GM23338 (cell line): ENCODE measurements around the gene SORL1. TPM values are rescaled to one million over a fixed set of nuclear protein-coding genes. Genes with fewer than 3 reads are reported as not detected.

Experiments used
- ATAC-seq: fragments of 200-7000 bp; cut with Tn5 transposase; 3 replicates; pipeline ENCODE4 v1.9.1; 2020
- DNase-seq: peaks from one replicate; pipeline ENCODE4 v3.0.0-alpha.2; 2015; ENCODE audit warnings: low spot score
- H2AFZ ChIP-seq: fragments of 200-600 bp; sonication (generic); 2 replicates; pipeline ENCODE4 v1.8.0; 2016; ENCODE audit warnings: antibody characterized with exemption, mild to moderate bottlenecking, moderate library complexity
- H3F3A ChIP-seq: fragments of 200-600 bp; sonication (generic); replicated peaks from 2 replicates; pipeline ENCODE4 v1.8.0; 2017; ENCODE audit warnings: antibody characterized with exemption, mixed run types, low read depth
- H3K27ac ChIP-seq: fragments of 200-600 bp; sonication (generic); 2 replicates; pipeline ENCODE4 v1.6.1; 2016; ENCODE audit warnings: low read depth
- H3K27me3 ChIP-seq: fragments of 200-600 bp; sonication (generic); 2 replicates; pipeline ENCODE4 v1.8.0; 2016; ENCODE audit warnings: mild to moderate bottlenecking, mixed run types, moderate library complexity; ENCODE audit not compliant: insufficient read depth
- H3K36me3 ChIP-seq: fragments of 200-600 bp; sonication (generic); 2 replicates; pipeline ENCODE4 v1.8.0; 2016; ENCODE audit warnings: mild to moderate bottlenecking; ENCODE audit not compliant: insufficient read depth
- H3K4me1 ChIP-seq: fragments of 200-600 bp; sonication (generic); 2 replicates; pipeline ENCODE4 v1.8.0; 2016; ENCODE audit warnings: mild to moderate bottlenecking, moderate library complexity; ENCODE audit not compliant: insufficient read depth
- H3K4me2 ChIP-seq: fragments of 200-600 bp; sonication (generic); 2 replicates; pipeline ENCODE4 v1.7.1; 2017; ENCODE audit warnings: mixed run types
- H3K4me3 ChIP-seq: fragments of 200-600 bp; sonication (generic); 2 replicates; pipeline ENCODE4 v1.6.1; 2016; ENCODE audit warnings: mixed run types
- H3K79me2 ChIP-seq: fragments of 200-600 bp; sonication (generic); replicated peaks from 2 replicates; pipeline ENCODE4 v1.8.0; 2017; ENCODE audit warnings: mild to moderate bottlenecking; ENCODE audit not compliant: insufficient read depth
- H3K9me2 ChIP-seq: fragments of 200-600 bp; sonication (generic); 2 replicates; pipeline ENCODE4 v1.8.0; 2017; ENCODE audit not compliant: insufficient read depth
- H4K20me1 ChIP-seq: fragments of 200-600 bp; sonication (generic); replicated peaks from 2 replicates; pipeline ENCODE4 v1.8.0; 2017; ENCODE audit warnings: mild to moderate bottlenecking; ENCODE audit not compliant: insufficient read depth
- H3K27ac Mint-ChIP-seq: 2 replicates; pipeline ENCODE4 v1.8.0; 2020; ENCODE audit warnings: inconsistent platforms, mild to moderate bottlenecking, moderate library complexity, mixed read lengths
- H3K27me3 Mint-ChIP-seq: 3 replicates; pipeline ENCODE4 v1.8.0; 2022; ENCODE audit warnings: low read depth, mild to moderate bottlenecking, moderate library complexity, mixed read lengths, inconsistent platforms; ENCODE audit not compliant: insufficient read depth, poor library complexity
- H3K36me3 Mint-ChIP-seq: 3 replicates; pipeline ENCODE4 v1.8.0; 2021; ENCODE audit warnings: low read depth, mild to moderate bottlenecking, inconsistent platforms, moderate library complexity, mixed read lengths
- H3K4me1 Mint-ChIP-seq: 3 replicates; pipeline ENCODE4 v1.8.0; 2020; ENCODE audit warnings: mild to moderate bottlenecking, inconsistent platforms, mixed read lengths
- H3K4me3 Mint-ChIP-seq: 3 replicates; pipeline ENCODE4 v1.8.0; 2021; ENCODE audit warnings: moderate library complexity, mild to moderate bottlenecking, inconsistent platforms, mixed read lengths
- H3K9me3 Mint-ChIP-seq: 3 replicates; pipeline ENCODE4 v1.8.0; 2020; ENCODE audit warnings: moderate library complexity, mild to moderate bottlenecking, inconsistent platforms, mixed read lengths
- CTCF ChIP-seq, 2 experiments: fragments of 200-600 bp in 1 of 2; sonication (generic) in 1 of 2; conservative IDR thresholded peaks; 2 replicates each; pipeline versions ENCODE4 v1.5.1 to v1.6.1; 2016 to 2017; ENCODE audit warnings: antibody characterized with exemption in 2 of 2, low read depth in 2 of 2, mild to moderate bottlenecking in 2 of 2, moderate library complexity in 1 of 2
- ETS1 ChIP-seq: IDR thresholded peaks from 2 replicates; pipeline ENCODE4 v1.6.1; 2016; ENCODE audit warnings: antibody characterized with exemption
- EZH2 ChIP-seq: fragments of 200-600 bp; sonication (generic); IDR thresholded peaks from one replicate; pipeline ENCODE4 v1.8.0; 2017; ENCODE audit warnings: antibody characterized with exemption, mild to moderate bottlenecking, low read depth; ENCODE audit not compliant: unreplicated experiment
- EZH2phosphoT487 ChIP-seq: fragments of 200-600 bp; sonication (generic); IDR thresholded peaks from one replicate; pipeline ENCODE4 v1.8.1; 2018; ENCODE audit warnings: antibody characterized with exemption; ENCODE audit not compliant: unreplicated experiment
- NANOG ChIP-seq: IDR thresholded peaks from 2 replicates; pipeline ENCODE4 v1.6.1; 2016; ENCODE audit warnings: antibody characterized with exemption, borderline replicate concordance
- POLR2AphosphoS5 ChIP-seq: IDR thresholded peaks from 2 replicates; pipeline ENCODE4 v1.6.1; 2016; ENCODE audit warnings: antibody characterized with exemption, low read depth
- REST ChIP-seq: IDR thresholded peaks from one replicate; pipeline ENCODE4 v1.6.1; 2018; ENCODE audit warnings: antibody characterized with exemption; ENCODE audit not compliant: unreplicated experiment
- STAT1 ChIP-seq: IDR thresholded peaks from one replicate; pipeline ENCODE4 v1.6.1; 2016; ENCODE audit warnings: antibody characterized with exemption; ENCODE audit not compliant: unreplicated experiment
- ZNF331 ChIP-seq: fragments of 250-450 bp; sonication (Bioruptor Pico); IDR thresholded peaks from 2 replicates; pipeline ENCODE4 v1.5.0; 2020; ENCODE audit warnings: low read depth, mild to moderate bottlenecking, moderate library complexity
- polyA plus RNA-seq: library from polyadenylated mRNA; unstranded; fragments of >200 nt; fragmentation: Nextera tagmentation; extraction: Ambion mirVana; gene quantifications from 2 replicates; pipeline ENCODE4 v1.2.1, GENCODE V29; 2016
- total RNA-seq: library from RNA; depleted of rRNA; stranded (reverse); fragments of >200 nt; shearing (Covaris generic); gene quantifications from 2 replicates; pipeline ENCODE4 v1.2.3, GENCODE V29; 2014

Gene SORL1
- total and polyA plus RNA-seq, 2 experiments from 2014 or later, result 23.0 to 78.8 TPM

GRCh38 chr11:121476379-121477032 is 24.4 kb downstream of the SORL1 start:
- DNase-seq, result no peak
- no peaks in the 10 kb centered on the region for H3K36me3 ChIP-seq
- H3K4me3 ChIP-seq, result no peak overlapping the region
- peaks cover 24% of the 10 kb centered on the region for H3F3A ChIP-seq
- Mint-ChIP-seq H3K4me1 (peaks cover 61% of the 10 kb centered on the region), H3K27ac (no peak overlapping the region; the same call in 1 of the 2 replicates), H3K27me3 (peaks cover 5% of the 10 kb centered on the region), H3K36me3 (peaks cover 28% of the 10 kb centered on the region), H3K4me3 (no peak overlapping the region), H3K9me3 (no peaks in the 10 kb centered on the region)
- no peaks in the 10 kb centered on the region for H3K27me3 ChIP-seq
- peak overlapping the region; percentile 59; the same call in 1 of the 2 replicates for H3K27ac ChIP-seq
- H3K79me2 ChIP-seq, result peaks cover 55% of the 10 kb centered on the region
- peaks cover 4% of the 10 kb centered on the region for H4K20me1 ChIP-seq
- H3K4me1 ChIP-seq, result peaks cover 45% of the 10 kb centered on the region
- H2AFZ ChIP-seq, result no peak overlapping the region
- TF ChIP-seq STAT1, result no peak
- TF ChIP-seq CTCF (conservative IDR thresholded peaks at IDR 0.05; ENCODE audit: low read depth in 2 of 2), result no peak
- no peak for TF ChIP-seq ETS1
- no peak for TF ChIP-seq REST
- no peak for TF ChIP-seq NANOG
- TF ChIP-seq POLR2AphosphoS5, result no peak
- TF ChIP-seq EZH2, result no peak
- TF ChIP-seq EZH2phosphoT487, result no peak
- no peak for TF ChIP-seq ZNF331 (CRISPR knock-in tag)
- ATAC-seq, result no peak
- H3K9me2 ChIP-seq, result no peaks in the 10 kb centered on the region
- no peak overlapping the region for H3K4me2 ChIP-seq
